Lower lobe of right lung (tissue), 2 donors: ENCODE results near the gene CMTM4. TPM values are rescaled to one million over a fixed set of nuclear protein-coding genes. Genes with fewer than 3 reads are reported as not detected.

Experiments
- ATAC-seq, 2 donors: fragments of 200-7000 bp; cut with Tn5 transposase; one replicate each; pipeline ENCODE4 v1.9.1; 2020 to 2022; ENCODE audit warnings: mild to moderate bottlenecking in 2 of 2, moderate library complexity in 2 of 2
- DNase-seq: peaks from one replicate; pipeline ENCODE4 v3.0.0-alpha.2; 2020
- H3K27ac ChIP-seq: fragments of 200-600 bp; one replicate; pipeline ENCODE4 v1.8.0; 2022
- H3K27me3 ChIP-seq: fragments of 200-600 bp; one replicate; pipeline ENCODE4 v1.8.0; 2022; ENCODE audit warnings: low read depth
- H3K36me3 ChIP-seq: fragments of 200-600 bp; one replicate; pipeline ENCODE4 v1.8.0; 2022; ENCODE audit warnings: mild to moderate bottlenecking
- H3K4me1 ChIP-seq: fragments of 200-600 bp; one replicate; pipeline ENCODE4 v1.8.0; 2022
- H3K4me3 ChIP-seq: fragments of 200-600 bp; one replicate; pipeline ENCODE4 v1.8.0; 2022; ENCODE audit warnings: mild to moderate bottlenecking
- H3K9me3 ChIP-seq: fragments of 200-600 bp; one replicate; pipeline ENCODE4 v1.8.0; 2022
- CTCF ChIP-seq: fragments of 200-600 bp; IDR thresholded peaks from one replicate; pipeline ENCODE4 v1.8.0; 2022; ENCODE audit warnings: antibody characterized with exemption, mild to moderate bottlenecking
- intact Hi-C: fragments of 100-400 bp; cut with DNase I; formaldehyde crosslinking; loops from one replicate; pipeline ENCODE4 v1.11.0; 2022
- total RNA-seq: library from RNA; stranded (reverse); fragmentation: NEBNext Ultra II Directional; extraction: Animal tissue kit (Norgen Biotek cat#: 25700); gene quantifications from one replicate; pipeline ENCODE4 v1.2.1, GENCODE V29; 2021
- donor health status: DM: no; HTN: yes; CAD: no; lungs with severe emphysema.

The CMTM4 gene
- total RNA-seq, 1 donor from 2014 or later, result 52.5 TPM

DNA sequence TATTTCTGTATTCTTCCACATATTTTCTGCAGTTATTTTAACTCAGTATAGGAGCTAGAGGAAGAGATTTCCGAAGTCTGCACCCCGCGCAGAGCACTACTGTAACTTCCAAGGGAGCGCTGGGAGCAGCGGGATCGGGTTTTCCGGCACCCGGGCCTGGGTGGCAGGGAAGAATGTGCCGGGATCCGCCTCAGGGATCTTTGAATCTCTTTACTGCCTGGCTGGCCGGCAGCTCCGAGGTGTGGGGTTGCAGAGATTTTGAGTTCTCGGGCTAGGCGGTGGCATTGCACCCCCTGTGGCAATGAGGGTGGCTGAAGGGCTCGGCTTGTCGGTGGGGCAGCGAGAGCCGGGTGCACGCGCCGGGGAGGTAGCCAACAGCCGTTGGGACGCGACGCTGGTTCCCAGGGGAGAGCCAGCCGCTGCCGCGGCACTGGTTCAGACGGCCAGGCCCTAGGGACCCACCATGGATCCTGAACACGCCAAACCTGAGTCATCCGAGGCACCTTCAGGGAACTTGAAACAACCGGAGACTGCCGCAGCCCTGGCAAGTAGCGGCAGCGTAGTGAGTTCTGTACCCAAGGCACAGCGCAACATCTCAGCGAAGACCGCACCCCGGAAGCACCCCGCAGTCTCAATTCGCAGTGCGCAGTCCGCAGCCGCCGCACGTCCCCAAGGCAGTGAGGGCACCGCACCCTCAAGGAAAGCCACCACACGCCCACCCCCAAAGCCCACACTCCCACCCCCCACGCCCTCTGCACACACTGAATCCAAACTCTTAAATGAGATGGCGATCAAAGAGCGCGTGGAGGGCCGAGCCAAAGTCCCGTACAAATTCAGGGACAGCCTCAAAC is 130.3 kb downstream of the CMTM4 start, which contains the start of gene CMTM1:
CMTM1 (plus strand) TSS at position 389 of the 851 bp plus-strand sequence; CDS start at position 464, 75 bp downstream.
- intact Hi-C loops, result no loop called here

More for the DNA sequence above, 130.3 kb downstream of the CMTM4 start, which contains the start of gene CMTM1:
- DNase-seq (no peak), ATAC-seq (peak in 1 of 2 donors; percentile 9)
- Histone ChIP-seq H3K27me3 (no peaks in the 10 kb centered on the region), H3K9me3 (no peaks in the 10 kb centered on the region), H3K36me3 (peaks cover 45% of the 10 kb centered on the region), H3K4me3 (no peak within 1 kb of the TSS), H3K4me1 (peaks cover 6% of the 10 kb centered on the region), H3K27ac (no peak within 1 kb of the TSS)
- TF ChIP-seq CTCF, result no peak

Other genes starting within 250 kb of the CMTM4 start
- 36.2 TPM for gene TK2, start 146.6 kb downstream of the CMTM4 start, total RNA-seq
- gene CKLF, start 144.2 kb downstream of the CMTM4 start, total RNA-seq, result 64.9 TPM
- 8.1 TPM for gene CMTM1, start 130.3 kb downstream of the CMTM4 start, total RNA-seq
- 4.0 TPM for gene CMTM2, start 117.3 kb downstream of the CMTM4 start, total RNA-seq
- gene CMTM3, start 92.0 kb downstream of the CMTM4 start, total RNA-seq, result 35.8 TPM
- 114 TPM for gene DYNC1LI2, start 54.9 kb upstream of the CMTM4 start, total RNA-seq
- not detected for gene TERB1, start 104.8 kb upstream of the CMTM4 start, total RNA-seq
- gene NAE1, start 134.2 kb upstream of the CMTM4 start, total RNA-seq, result 37.4 TPM
- not detected for gene CA7, start 147.7 kb upstream of the CMTM4 start, total RNA-seq
- gene PDP2, start 183.8 kb upstream of the CMTM4 start, total RNA-seq, result 16.9 TPM
- gene CDH16, start 222.1 kb upstream of the CMTM4 start, total RNA-seq, result not detected
- gene RRAD, start 228.8 kb upstream of the CMTM4 start, total RNA-seq, result 11.8 TPM
- 76.8 TPM for gene CIAO2B, start 237.7 kb upstream of the CMTM4 start, total RNA-seq
- gene CES2, start 238.8 kb upstream of the CMTM4 start, total RNA-seq, result 35.1 TPM